Urothelium cell line (cell line): ENCODE data around the gene GNLY.

ENCODE experiments used
- DNase-seq: peaks from one replicate; pipeline ENCODE4 v3.0.0; 2011; ENCODE audit warnings: low spot score, mixed read lengths
- FAIRE-seq: peaks from 2 replicates; lab custom pipeline; 2011; peaks lifted over from hg19 to GRCh38; lab: Jason Lieb, UNC

Gene GNLY

DNA sequence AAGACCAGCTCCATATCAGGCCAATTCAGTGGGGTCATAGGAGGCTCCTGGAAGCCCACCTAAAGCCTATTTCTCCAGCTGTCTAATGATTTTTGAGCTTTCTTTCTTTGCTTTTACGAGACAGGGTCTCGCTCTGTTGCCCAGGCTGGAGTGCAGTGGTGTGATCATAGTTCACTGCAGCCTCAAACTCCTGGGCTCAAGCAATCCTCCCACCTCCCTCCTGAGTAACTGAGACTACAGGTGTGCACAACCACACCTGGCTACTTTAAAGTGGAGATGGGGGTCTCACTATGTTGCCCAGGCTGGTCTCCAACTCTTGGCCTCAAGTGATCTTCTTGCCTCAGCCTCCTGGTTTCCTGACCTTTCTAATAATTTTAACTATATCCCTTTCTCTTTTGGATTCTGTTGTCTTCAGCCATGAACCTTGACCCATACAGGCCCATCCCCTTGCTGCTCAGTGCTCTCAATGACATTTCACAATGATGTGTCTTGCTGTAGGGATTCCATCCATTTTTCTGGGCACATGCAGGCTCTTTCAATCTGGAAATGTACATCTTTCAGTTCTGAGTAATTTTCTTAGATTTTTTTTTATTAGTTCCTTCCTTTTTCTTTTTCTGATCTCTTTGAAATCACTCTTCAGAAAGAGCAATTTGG, 29.7 kb downstream of the GNLY start:
- FAIRE-seq (no peak), DNase-seq (no peak)

DNA sequence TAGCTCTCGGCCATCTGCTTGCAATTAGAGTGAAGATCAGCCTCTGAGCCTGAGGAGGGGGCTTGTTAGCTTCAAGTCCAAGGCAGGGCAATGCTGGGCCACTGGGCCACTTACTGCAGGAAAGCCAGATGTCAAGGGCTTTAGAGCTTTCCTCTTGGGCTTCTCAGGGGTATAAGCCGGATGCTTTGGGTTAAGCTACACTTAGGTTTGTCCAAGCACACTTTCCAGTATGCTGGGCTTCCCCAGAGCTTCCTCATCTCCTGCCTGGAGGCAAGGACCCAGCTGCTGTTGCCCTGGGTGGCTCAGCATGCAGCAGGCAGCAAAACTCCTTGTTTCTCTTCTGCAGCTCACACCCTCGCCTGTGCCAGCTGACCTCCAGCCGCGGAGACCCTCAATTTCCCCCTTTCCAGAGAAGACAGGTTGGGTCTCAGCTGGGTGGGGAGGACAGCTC, 30.6 kb downstream of the GNLY start:
- FAIRE-seq (no peak), DNase-seq (no peak)

DNA sequence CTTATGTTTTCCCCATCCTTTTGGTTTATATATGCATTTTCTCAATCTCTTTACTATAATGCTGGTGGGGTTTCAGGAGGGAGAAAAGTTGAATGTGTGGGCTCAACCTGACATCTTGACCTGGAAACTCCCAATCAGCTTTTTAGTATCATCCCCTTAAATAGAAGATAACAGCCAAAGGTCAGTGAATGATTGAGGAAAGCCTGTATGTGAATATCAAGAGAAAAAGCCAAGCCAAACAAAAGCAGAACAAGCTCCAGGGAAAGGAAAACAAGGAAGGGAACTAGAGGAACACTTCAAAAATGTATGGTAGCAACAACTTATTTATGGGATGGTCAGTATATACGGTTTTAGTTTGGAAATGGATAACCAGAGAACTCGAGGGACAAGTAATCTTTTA, 31.3 kb downstream of the GNLY start:
- DNase-seq = no peak
- no peak for FAIRE-seq

DNA sequence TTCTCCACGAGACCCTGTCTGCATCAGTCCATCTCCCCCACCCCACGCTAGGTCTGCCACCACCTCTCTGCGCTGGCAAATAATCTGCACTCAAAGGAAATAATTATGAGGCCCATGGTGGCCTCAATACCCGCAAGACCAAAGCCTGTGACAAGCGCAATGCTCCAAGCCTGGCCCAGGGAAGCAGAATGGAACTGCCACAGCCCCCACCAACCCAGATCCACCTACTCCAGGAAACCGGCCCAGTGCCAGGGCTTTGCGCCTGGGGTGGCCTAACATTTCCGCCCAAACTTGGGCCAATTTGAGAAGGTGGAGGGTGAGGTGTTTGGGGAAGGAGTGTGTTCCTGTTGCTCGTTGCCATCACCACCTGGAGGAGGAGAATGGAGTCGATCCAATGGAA, 33.6 kb downstream of the GNLY start:
- FAIRE-seq = no peak
- DNase-seq = no peak

DNA sequence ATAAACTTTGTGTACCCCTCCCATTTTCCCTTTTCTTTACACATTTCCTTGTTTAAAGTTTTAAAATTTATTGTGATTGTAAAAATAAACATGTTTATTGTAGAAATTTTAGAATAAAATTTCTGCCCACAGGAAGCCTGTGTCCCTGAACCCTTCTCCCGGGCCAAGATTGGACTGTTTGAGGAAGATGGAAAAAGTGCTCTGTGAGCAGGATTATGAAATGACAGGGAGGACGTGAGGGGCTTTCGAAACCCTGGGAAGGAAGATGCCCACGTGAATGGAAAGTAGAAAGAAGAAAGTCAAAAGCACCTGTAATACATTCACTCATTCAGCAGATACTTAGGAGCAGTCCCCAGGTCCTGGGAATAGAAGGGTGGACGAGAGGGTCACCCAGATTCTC, 34.2 kb downstream of the GNLY start:
- DNase-seq = no peak
- FAIRE-seq = no peak

DNA sequence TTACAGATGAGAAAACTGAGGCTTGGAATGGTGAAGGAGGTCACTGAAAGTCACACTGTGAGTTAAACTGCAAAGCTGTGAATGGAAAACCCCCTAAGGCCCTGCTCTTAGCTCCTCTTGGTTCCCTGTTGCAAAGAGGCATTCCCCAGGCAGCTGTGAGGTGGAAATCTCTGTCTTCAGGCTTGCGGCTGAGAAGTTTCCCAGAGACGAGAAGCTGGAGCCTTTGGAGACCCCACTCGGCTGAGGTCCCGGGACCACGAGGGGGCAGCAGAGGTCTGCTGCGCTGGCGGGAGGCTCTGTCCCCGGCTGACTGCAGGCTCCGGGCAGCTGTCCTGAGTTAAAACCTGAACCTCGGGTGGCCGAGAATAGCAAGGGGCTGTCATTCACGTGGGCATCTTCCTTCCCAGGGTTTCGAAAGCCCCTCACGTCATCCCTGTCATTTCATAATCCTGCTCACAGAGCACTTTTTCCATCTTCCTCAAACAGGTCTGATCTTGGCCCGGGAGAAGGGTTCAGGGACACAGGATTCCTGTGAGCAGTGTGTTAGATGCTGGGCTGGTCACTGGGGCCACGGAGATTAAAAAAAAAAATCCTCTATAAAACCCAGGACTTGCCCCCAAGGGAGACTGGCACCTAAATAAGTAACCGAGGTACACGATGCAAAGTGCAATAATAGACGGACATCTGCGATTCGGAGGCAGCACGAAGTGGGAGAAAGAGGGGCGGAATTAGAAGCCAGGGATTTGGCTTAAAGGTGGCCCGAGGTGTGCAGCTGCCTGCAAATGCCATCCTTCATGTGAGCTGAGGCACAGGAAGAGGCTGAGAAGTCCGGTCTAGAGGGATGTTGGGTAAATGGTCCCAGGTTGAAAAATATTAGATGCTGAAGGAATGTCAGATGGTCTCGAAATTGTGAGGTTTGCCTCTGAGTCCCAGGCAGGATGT, 35.0 kb downstream of the GNLY start:
- FAIRE-seq = no peak

DNA sequence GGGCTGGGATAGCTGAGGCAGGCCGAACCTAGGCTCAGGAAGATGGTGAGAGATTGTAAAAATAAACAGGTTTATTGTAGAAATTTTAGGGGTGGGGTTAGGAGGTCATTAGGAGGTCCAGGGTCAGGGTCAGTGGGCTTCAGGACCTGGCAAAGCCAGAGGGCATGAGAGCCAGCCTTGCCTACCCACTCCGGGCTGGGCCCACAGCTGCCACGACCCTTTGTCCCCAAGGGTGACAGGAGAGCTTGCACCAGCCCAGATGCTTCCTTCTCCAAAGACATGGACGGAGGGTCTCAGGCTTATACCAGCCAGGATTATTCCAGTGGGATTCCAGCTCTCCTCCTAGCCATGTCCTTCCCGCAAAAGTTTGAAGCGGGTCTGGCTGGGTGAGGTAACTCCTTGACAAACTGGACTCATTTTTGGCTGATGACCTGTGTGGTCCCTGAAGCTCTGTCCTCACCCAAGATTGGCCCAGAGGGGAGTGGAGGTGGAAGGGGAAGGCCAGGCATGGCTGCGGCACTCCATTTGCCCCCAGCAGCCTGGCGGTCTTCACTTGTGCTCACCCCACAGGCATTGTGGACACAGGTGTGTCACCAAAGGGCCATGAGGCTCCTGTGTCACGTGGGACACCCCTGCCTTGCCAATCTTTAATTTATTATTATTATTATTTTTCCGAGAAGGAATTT, 35.8 kb downstream of the GNLY start:
- no peak for FAIRE-seq

More for the DNA sequence above, 35.0 kb downstream of the GNLY start:
- peak; percentile 90 for DNase-seq

DNA sequence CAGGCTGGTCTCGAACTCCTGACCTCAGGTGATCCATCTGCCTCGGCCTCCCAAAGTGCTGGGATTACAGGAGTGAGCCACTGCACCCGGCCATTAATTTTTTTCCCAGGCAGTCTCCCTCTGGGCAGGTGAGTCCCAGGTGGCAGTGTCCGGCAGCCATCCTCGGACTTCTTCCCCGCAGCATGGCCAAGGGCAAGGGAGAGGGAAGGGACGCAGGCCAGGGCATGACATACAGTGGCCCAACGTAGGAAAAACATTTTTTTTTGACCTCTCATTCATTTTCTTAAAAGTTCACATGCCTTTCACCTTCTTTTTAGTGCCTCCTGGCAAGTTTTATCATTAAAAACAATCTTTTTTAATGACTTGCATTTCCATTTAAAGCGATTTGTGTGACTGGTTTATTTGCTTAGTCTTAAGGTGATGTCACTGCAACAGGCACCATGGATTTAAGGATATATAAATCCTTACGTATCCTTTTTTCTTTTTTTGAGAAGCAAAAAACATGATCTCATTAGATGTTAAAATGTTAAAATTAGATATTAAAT, 36.6 kb downstream of the GNLY start:
- DNase-seq = no peak

More for the DNA sequence above, 35.8 kb downstream of the GNLY start:
- DNase-seq = no peak

DNA sequence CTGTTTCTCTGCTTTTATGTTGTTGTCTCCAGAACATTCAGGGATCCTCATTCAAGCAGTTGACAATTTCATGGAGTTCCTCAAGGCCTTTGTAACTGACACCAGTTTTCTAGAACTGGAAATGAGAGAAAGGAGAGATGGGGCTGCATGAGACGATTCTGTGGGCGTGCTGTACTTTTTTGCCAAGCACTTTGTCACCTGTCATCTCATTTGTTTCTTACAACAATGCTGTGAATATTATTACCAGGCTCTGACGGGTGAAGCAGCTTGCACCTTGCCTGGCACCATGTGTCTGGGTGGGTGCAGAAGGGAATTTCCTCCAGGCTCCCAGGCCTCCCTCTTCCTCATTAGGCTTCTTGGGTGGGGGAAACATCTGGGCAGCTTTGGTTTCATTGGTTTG, 37.4 kb downstream of the GNLY start:
- DNase-seq = no peak
- no peak for FAIRE-seq

More for the DNA sequence above, 36.6 kb downstream of the GNLY start:
- no peak for FAIRE-seq

DNA sequence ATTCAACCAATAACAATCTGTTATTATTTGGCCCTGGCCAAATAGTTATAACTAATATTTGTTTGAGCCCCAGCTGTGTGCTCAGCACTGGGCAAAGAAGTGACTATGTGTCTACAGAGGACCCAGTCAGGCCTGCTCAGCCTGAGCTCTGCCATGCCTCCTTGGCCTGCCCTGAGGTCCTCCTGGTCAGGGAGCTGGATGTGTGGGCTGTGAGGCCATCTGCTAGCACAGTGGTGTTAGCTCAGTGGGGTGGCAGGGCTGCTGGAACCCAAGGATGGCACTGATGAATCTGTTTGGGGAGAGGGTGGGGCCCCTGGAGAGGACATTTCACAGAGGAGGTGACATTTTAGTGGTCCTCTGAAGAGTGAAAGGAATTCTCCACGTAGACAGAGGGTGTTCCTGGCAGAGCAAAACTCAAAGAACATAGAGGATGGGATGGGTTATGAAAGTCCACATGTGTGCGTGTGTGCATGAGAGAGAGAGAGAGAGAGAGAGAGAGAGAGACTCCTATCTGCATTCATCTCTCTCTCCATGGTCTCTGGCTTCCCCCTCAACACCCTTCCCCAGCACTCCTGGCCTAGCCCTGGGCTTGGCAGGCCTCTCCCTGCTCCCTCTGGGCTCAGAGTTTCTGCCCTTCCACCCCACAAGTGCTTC, 38.4 kb downstream of the GNLY start:
- FAIRE-seq = no peak

DNA sequence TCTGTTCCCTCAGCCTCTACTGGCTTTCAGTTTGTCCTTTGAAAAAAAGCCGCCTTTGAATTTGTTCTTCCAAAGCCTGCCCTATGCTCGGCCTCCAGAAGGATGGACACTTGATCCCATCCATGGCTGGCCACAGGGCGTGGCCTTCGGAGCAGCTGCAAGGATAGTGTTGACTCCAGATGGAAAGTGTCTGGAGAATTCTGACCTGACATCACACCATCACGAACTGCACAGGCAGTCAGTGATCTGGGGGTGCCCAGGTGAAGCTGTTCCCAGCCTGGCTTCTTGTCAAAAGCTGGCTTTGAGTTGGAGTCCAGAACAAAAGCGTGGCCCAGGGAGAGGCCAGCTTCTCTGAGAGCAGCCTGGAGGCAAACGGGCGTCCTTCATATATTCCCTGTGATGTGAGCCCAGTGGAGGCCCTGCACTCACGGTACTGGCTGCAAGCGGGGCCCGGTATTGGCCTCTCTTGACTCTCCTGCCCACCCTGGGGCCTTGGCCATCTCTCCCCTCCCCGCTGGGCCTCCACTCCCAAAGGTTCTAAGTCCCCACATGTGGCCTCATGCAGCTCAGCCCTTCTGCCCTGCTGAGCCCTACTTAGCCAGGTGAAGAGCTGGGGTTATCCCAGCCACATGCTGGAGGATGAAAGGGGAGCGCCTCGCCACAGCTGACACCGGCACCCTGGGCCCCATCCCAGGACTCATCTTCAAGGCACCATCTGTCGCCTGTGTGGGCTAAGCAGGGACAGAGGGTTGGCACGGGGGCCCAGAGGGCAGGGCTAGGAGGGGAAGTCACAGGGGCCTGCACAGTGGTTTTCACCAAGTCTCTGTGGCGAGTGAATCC, 39.2 kb downstream of the GNLY start:
- DNase-seq (no peak), FAIRE-seq (no peak)

More for the DNA sequence above, 38.4 kb downstream of the GNLY start:
- DNase-seq = no peak

DNA sequence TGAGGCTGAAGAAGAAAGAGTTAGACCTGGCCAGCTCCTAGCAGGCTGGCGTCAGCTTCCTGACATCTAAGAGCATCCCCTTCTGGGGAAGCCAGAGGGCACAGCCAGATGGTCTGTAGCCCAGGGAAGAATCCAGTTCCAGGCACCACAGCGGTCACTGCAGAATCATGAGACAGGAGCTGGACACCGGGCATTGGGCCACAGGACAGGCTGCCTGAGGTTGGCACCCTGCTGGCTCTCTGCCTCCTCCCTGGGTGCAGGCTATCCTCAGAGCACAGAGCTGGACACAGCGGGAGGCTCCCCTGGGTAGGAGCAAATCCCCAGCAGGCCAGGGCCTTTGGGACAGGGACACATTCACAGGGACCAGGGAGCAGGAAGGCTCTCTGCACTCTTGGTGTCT, 39.9 kb downstream of the GNLY start:
- FAIRE-seq (no peak), DNase-seq (no peak)

DNA sequence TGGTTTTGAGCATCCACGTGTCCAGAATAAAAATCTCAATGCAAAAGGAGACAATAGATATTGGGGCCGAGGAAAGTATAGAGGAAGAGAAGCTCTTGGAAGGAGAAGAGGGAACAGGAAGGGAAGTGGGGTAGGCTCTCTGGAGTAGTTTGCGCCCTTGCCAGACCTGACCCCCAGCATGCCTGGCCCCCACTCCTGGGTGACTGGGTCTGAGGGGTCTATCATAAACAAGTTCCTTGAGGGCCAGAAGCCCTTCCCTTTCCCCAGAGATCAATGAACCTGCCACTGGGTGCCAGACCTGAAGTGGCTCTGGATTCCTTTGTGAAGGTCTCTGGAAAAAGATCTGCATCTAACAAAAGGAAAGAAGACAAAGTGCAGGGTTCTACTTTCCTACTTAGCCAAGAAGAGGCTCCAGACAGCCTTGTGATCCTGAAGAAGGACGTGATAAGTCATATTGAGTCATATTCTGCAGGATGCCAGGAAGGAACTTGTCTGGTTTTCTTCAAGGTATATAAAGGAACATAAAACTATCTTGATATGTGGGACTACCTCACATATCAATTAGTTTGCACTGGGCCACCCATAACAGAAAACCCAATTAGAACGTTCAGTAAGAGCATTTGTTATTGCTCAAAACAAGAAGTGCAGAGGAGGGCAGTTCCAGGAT, 40.9 kb downstream of the GNLY start:
- FAIRE-seq = no peak
- no peak for DNase-seq

DNA sequence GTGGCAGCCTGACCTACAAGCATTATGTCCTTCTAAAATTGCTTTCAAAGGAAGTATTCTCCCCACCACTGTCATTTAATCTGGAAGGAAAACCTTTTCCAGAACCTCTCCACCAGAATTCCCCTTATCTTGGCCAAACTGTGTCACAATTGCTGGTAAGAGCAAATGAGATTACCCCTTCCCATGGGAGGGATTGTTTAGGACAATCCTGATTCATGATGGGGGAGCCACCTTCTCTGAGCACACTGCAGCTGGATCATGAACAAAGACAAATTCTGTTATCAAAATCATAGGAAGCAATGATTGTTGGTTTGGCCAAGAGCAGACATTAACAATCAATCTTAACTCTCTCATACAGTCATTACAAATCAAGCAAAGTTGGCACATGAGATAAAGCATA, 41.5 kb downstream of the GNLY start:
- FAIRE-seq = no peak
- DNase-seq = no peak

DNA sequence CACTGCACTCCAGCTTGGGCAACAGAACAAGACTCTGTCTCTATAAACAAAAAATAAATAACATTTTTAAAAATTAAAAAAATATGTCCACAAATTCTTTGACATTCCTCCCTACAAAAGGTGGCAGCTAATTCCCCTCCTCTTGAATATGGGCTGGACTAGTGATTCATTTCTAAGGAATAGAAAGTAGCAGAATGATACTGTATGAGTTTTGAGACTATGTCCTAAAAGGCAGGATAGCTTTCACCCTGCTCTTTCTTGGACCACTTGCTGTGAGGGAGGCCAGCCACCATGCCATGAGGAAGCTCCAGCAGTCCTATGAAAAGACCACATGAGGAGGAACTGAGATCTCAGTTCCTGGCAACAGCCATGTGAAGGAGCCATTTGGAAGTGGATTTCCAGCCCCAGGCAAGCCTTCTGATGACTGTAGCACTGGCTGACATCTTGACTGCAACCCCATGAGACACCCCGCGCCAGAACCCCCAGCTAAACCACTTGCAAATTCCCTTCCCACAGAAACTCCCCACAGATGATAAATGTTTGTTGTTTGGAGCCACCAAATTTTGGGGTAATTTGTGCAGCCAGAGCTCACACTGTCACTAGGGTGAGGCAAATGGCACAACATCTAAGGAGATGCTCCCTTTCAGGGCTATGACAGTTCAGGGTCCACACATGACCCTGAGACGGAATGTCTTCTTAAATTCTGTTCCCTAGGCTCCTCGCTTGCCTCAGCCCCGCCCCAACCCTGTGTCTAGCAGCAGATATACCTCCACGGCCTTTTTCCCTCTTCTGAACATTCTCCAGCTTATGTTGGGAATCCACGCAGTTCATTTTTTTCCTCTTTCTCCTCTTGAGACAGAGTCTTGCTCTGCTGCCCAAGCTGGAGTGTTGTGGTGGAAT, 42.5 kb downstream of the GNLY start:
- FAIRE-seq (no peak), DNase-seq (no peak)

DNA sequence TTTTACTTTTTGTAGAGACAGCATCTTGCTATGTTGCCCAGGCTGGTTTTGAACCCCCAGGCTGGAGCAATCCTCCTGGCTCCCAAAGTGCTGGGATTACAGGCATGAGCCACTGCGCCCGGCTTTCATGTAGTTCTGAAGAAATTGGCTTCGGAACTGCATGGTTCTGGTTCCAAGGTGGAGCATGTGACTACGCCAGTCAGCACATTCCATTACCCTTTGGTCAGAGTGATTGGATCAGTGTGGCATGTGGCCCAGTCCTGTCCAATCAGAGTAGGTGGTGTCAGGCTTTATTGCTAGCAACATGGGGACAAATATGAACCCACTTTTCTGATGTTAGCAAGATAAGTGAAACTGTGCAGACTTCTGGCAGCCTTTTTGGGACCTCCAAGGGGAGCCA, 43.3 kb downstream of the GNLY start:
- DNase-seq (peak; percentile 53), FAIRE-seq (no peak)

DNA sequence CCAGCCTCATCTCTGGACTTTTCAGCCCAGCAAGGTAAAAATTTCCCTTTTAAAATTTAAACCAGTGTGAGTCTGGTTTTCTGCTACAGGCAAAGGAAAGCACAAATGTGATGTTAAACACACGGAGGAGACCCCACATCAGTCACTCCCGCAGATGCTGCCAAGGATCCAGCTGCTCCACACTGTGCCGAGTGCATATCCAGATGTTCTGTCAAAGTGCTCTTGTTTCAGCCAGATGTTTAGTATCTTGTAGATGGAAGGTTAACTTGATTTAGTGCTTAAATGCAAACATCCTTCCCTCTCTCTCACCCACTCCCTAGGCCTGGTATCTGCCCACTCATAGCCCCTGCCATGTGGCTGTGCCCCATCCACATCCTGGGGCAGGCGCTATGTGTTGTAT, 43.8 kb downstream of the GNLY start:
- FAIRE-seq = no peak
- DNase-seq = no peak

DNA sequence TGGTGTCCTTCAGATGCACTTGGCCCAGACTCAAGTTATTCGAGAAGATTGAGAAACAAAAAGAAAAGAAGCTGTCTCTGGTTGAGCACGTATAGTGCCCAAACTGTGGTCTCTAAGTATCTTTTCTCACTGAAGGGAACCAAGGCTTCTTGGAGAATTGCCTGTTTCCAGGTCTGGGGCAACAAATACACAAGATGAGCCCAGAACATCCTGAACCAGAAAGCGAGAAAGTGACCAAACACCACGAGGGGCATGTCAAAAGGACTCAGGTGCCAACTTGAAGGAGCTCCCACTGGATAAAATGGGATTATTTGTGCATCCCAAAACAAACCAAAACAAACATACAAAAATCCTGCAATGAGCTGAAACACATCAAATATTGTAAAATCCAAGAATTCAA, 46.0 kb downstream of the GNLY start:
- FAIRE-seq (no peak), DNase-seq (no peak)
